Neuron (in vitro differentiated cells): ENCODE results near the gene TYW1B.
"Not testable (repeated sequence)": the region's sequence is repeated elsewhere in the genome, so short reads cannot be mapped to it uniquely, and the experiment has no call there.

Experiments
- H2AFZ ChIP-seq: one replicate; pipeline ENCODE4 v1.6.1; 2013; ENCODE audit warnings: low read depth, mild to moderate bottlenecking, inconsistent platforms, low read length, moderate library complexity
- H3K27me3 ChIP-seq: one replicate; pipeline ENCODE4 v1.6.1; 2013; ENCODE audit warnings: low read length; ENCODE audit not compliant: insufficient read depth
- H3K36me3 ChIP-seq: one replicate; pipeline ENCODE4 v1.6.1; 2013; ENCODE audit warnings: low read length; ENCODE audit not compliant: insufficient read depth
- H3K4me1 ChIP-seq: one replicate; pipeline ENCODE4 v1.6.1; 2013; ENCODE audit warnings: low read length; ENCODE audit not compliant: insufficient read depth
- H3K4me3 ChIP-seq: 2 replicates; pipeline ENCODE4 v1.5.1; 2013; ENCODE audit warnings: mild to moderate bottlenecking, low read length, moderate library complexity
- H3K9me3 ChIP-seq: one replicate; pipeline ENCODE4 v1.6.1; 2013; ENCODE audit warnings: low read length

TYW1B gene

GRCh38 chr7:72640740-72641139, 187.3 kb downstream of the TYW1B start:
- H3K9me3 ChIP-seq, H2AFZ ChIP-seq, H3K4me3 ChIP-seq, H3K27me3 ChIP-seq, H3K4me1 ChIP-seq, H3K36me3 ChIP-seq: not testable (repeated sequence)

- H3K4me3 ChIP-seq, H3K36me3 ChIP-seq, H3K4me1 ChIP-seq, H3K9me3 ChIP-seq, H2AFZ ChIP-seq, H3K27me3 ChIP-seq: not testable (repeated sequence)
Observed at GRCh38 chr7:72635273-72635908, 192.6 kb downstream of the TYW1B start.

- not testable (repeated sequence) for H3K4me3 ChIP-seq, H3K4me1 ChIP-seq, H3K27me3 ChIP-seq, H2AFZ ChIP-seq, H3K9me3 ChIP-seq, H3K36me3 ChIP-seq
Observed at GRCh38 chr7:72632765-72633292, 195.2 kb downstream of the TYW1B start.

GRCh38 chr7:72628375-72628774, 199.6 kb downstream of the TYW1B start:
- not testable (repeated sequence) for H3K4me1 ChIP-seq, H3K27me3 ChIP-seq, H2AFZ ChIP-seq, H3K9me3 ChIP-seq, H3K36me3 ChIP-seq, H3K4me3 ChIP-seq

GRCh38 chr7:72626428-72627011, 201.5 kb downstream of the TYW1B start:
- H3K4me3 ChIP-seq, H3K9me3 ChIP-seq, H2AFZ ChIP-seq, H3K27me3 ChIP-seq, H3K4me1 ChIP-seq, H3K36me3 ChIP-seq: not testable (repeated sequence)

GRCh38 chr7:72625721-72626423, 202.1 kb downstream of the TYW1B start:
- H3K9me3 ChIP-seq, H3K4me1 ChIP-seq, H3K4me3 ChIP-seq, H3K27me3 ChIP-seq, H2AFZ ChIP-seq, H3K36me3 ChIP-seq: not testable (repeated sequence)

- no peaks in the 10 kb centered on the region for H3K27me3 ChIP-seq
- H3K9me3 ChIP-seq, result no peaks in the 10 kb centered on the region
- no peak overlapping the region for H2AFZ ChIP-seq
- H3K4me1 ChIP-seq, result no peaks in the 10 kb centered on the region
- no peak overlapping the region for H3K4me3 ChIP-seq
- no peaks in the 10 kb centered on the region for H3K36me3 ChIP-seq
Observed at GRCh38 chr7:72622532-72622931, 205.5 kb downstream of the TYW1B start.

- H3K27me3 ChIP-seq, H3K36me3 ChIP-seq, H3K4me1 ChIP-seq, H2AFZ ChIP-seq, H3K4me3 ChIP-seq, H3K9me3 ChIP-seq: not testable (repeated sequence)
Observed at GRCh38 chr7:72621761-72622187, 206.2 kb downstream of the TYW1B start.

GRCh38 chr7:72620923-72621322, 207.1 kb downstream of the TYW1B start:
- H3K36me3 ChIP-seq, H2AFZ ChIP-seq, H3K4me1 ChIP-seq, H3K27me3 ChIP-seq, H3K9me3 ChIP-seq, H3K4me3 ChIP-seq: not testable (repeated sequence)

- H3K36me3 ChIP-seq, H3K9me3 ChIP-seq, H3K27me3 ChIP-seq, H3K4me1 ChIP-seq, H2AFZ ChIP-seq, H3K4me3 ChIP-seq: not testable (repeated sequence)
Observed at GRCh38 chr7:72618435-72619180, 209.4 kb downstream of the TYW1B start.

GRCh38 chr7:72609761-72610160, 218.2 kb downstream of the TYW1B start:
- not testable (repeated sequence) for H2AFZ ChIP-seq, H3K4me3 ChIP-seq, H3K36me3 ChIP-seq, H3K4me1 ChIP-seq, H3K27me3 ChIP-seq, H3K9me3 ChIP-seq

GRCh38 chr7:72607988-72608387, 220.0 kb downstream of the TYW1B start:
- H3K36me3 ChIP-seq, H2AFZ ChIP-seq, H3K9me3 ChIP-seq, H3K27me3 ChIP-seq, H3K4me1 ChIP-seq, H3K4me3 ChIP-seq: not testable (repeated sequence)

- not testable (repeated sequence) for H3K4me3 ChIP-seq, H2AFZ ChIP-seq, H3K9me3 ChIP-seq, H3K27me3 ChIP-seq, H3K4me1 ChIP-seq, H3K36me3 ChIP-seq
Observed at GRCh38 chr7:72605863-72606431, 222.1 kb downstream of the TYW1B start.
